HepG2 (cell line): ENCODE measurements around the gene EGR2. TPM values are rescaled to one million over a fixed set of nuclear protein-coding genes. Genes with fewer than 3 reads are reported as not detected.

Experiments used
- EP300 ChIP-seq, 3 experiments: sonication (generic) in 1 of 3; formaldehyde crosslinking in 1 of 3; IDR thresholded peaks; 2 replicates each; pipeline versions ENCODE4 v1.5.1 to v1.6.1; 2011 to 2020; ENCODE audit warnings: low read depth in 2 of 3, low read length in 2 of 3, borderline replicate concordance in 1 of 3, improper control_type of control experiment in 1 of 3, mild to moderate bottlenecking in 1 of 3, missing genetic modification reagents in 1 of 3, moderate library complexity in 1 of 3
- KMT2B ChIP-seq: IDR thresholded peaks from 2 replicates; pipeline ENCODE4 v1.6.1; 2016; ENCODE audit warnings: missing genetic modification reagents, missing compliant biosample characterization
- LCORL ChIP-seq, 2 experiments: fragments of 450-650 bp in 1 of 2; sonication (generic) in 1 of 2; formaldehyde crosslinking in 1 of 2; IDR thresholded peaks; 2 replicates each; pipeline versions ENCODE4 v1.5.0 to v1.6.1; 2017 to 2020; ENCODE audit warnings: antibody characterized with exemption in 1 of 2, missing genetic modification reagents in 1 of 2
- RFXANK ChIP-seq: IDR thresholded peaks from 2 replicates; pipeline ENCODE4 v1.6.1; 2016
- SRSF1 ChIP-seq: fragments of 200-400 bp; formaldehyde crosslinking; optimal IDR thresholded peaks from 2 replicates; pipeline ENCODE3; 2017; ENCODE audit warnings: mild to moderate bottlenecking, low read depth, low read length, moderate library complexity
- SRSF4 ChIP-seq: fragments of 200-400 bp; formaldehyde crosslinking; IDR thresholded peaks from one replicate; pipeline ENCODE4 v1.6.1; 2018; ENCODE audit warnings: mild to moderate bottlenecking, low read depth, low read length, moderate library complexity; ENCODE audit not compliant: poor library complexity, severe bottlenecking
- TRIM24 ChIP-seq: sonication (generic); formaldehyde crosslinking; IDR thresholded peaks from 2 replicates; pipeline ENCODE4 v1.8.0; 2022; ENCODE audit warnings: mild to moderate bottlenecking, missing genetic modification reagents
- ZMYM4 ChIP-seq: sonication (generic); formaldehyde crosslinking; IDR thresholded peaks from 2 replicates; pipeline ENCODE4 v1.8.1; 2023; ENCODE audit warnings: mild to moderate bottlenecking, missing genetic modification reagents
- ZNF383 ChIP-seq: sonication (generic); formaldehyde crosslinking; IDR thresholded peaks from 2 replicates; pipeline ENCODE4 v1.4.0; 2020; ENCODE audit warnings: missing genetic modification reagents, mild to moderate bottlenecking, borderline replicate concordance
- polyA plus RNA-seq, 8 experiments: library from polyadenylated mRNA; depleted of rRNA in 3 of 8; stranded (reverse) in 7 of 8; unstranded in 1 of 8; fragments of >200 nt; fragmentation: Illumina TruSeq in 4 of 8; extraction: Trizol in 4 of 8; gene quantifications; 2 replicates each; pipeline versions ENCODE4 v1.2.1 to v1.2.3, GENCODE V29; 2011 to 2016; ENCODE audit warnings: low read depth in 4 of 8, missing spikeins in 1 of 8, mixed read lengths in 1 of 8; ENCODE audit not compliant: insufficient read depth in 1 of 8
- total RNA-seq, 5 experiments: library from RNA; depleted of rRNA; stranded (reverse); fragments of >200 nt; fragmentation: Illumina TruSeq; extraction: Trizol; gene quantifications; 2 replicates each; pipeline ENCODE4 v1.2.3, GENCODE V29; 2016; ENCODE audit warnings: low read depth in 1 of 5
- TF ChIP-seq, protein P1 (sequence below): sonication (generic); formaldehyde crosslinking; IDR thresholded peaks from 2 replicates; pipeline ENCODE4 v1.4.0; 2020; ENCODE audit warnings: missing genetic modification reagents, borderline replicate concordance
- TF ChIP-seq, protein P2 (sequence below), 2 experiments: fragments of 450-650 bp in 1 of 2; sonication (generic) in 1 of 2; formaldehyde crosslinking in 1 of 2; IDR thresholded peaks; 2 replicates each; pipeline versions ENCODE4 v1.6.1 to v1.8.0; 2016 to 2022; ENCODE audit warnings: antibody characterized with exemption in 1 of 2, mild to moderate bottlenecking in 1 of 2, missing genetic modification reagents in 1 of 2
- TF ChIP-seq, protein P3 (sequence below): sonication (generic); formaldehyde crosslinking; IDR thresholded peaks from 2 replicates; pipeline ENCODE4 v1.5.0; 2020; ENCODE audit warnings: mild to moderate bottlenecking, missing genetic modification reagents

EGR2 gene
- total and polyA plus RNA-seq, 2 of the 13 experiments (the other 11 are each of a cell fraction or from before 2014, with no cell fraction given), result 0.11 to 0.15 TPM

DNA sequence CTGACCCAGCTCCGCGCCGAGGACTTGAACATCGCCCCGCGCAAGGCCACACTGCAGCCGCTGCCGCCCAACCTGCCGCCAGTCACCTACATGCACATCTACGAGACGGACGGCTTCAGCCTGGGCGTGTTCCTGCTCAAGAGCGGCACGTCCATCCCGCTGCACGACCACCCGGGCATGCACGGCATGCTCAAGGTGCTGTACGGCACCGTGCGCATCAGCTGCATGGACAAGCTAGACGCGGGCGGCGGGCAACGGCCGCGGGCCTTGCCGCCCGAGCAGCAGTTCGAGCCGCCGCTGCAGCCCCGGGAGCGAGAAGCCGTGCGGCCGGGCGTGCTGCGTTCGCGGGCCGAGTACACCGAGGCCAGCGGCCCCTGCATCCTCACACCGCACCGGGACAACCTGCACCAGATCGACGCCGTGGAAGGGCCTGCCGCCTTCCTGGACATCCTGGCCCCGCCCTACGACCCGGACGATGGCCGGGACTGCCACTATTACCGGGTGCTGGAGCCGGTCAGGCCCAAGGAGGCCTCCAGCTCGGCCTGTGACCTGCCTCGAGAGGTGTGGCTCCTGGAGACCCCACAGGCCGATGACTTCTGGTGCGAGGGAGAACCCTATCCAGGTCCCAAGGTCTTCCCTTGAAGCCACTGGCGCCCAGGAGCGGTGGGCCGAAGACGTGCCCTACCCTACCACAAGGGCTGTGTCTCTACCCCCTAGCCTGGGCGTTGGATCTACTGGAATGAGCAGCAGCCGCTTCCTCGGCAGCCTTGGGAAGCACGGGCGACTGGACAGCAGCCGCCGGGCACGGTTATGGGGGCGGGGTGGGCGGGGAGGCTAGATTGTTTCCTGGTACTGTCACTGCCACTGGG, 10.7 kb downstream of the EGR2 start (continued):
- TF ChIP-seq ZMYM4, result peak; percentile 26; the same call in 1 of the 2 replicates
- TF ChIP-seq, protein P1, sequence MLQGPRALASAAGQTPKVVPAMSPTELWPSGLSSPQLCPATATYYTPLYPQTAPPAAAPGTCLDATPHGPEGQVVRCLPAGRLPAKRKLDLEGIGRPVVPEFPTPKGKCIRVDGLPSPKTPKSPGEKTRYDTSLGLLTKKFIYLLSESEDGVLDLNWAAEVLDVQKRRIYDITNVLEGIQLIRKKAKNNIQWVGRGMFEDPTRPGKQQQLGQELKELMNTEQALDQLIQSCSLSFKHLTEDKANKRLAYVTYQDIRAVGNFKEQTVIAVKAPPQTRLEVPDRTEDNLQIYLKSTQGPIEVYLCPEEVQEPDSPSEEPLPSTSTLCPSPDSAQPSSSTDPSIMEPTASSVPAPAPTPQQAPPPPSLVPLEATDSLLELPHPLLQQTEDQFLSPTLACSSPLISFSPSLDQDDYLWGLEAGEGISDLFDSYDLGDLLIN (CRISPR knock-in tag), result peak; percentile 40; the same call in 1 of the 2 replicates
- no peak for TF ChIP-seq ZNF383
- no peak for TF ChIP-seq SRSF1
- TF ChIP-seq EP300 (IDR thresholded peaks at IDR 0.05; ENCODE audit: low read depth in 2 of 2, low read length in 2 of 2), result no peak
- no peak for TF ChIP-seq EP300 (CRISPR knock-in tag; IDR thresholded peaks at IDR 0.05; ENCODE audit: borderline replicate concordance)
- no peak for TF ChIP-seq LCORL (IDR thresholded peaks at IDR 0.05)
- TF ChIP-seq LCORL (CRISPR knock-in tag; IDR thresholded peaks at IDR 0.05), result no peak
- TF ChIP-seq TRIM24 (CRISPR knock-in tag), result no peak
- TF ChIP-seq, protein P2, sequence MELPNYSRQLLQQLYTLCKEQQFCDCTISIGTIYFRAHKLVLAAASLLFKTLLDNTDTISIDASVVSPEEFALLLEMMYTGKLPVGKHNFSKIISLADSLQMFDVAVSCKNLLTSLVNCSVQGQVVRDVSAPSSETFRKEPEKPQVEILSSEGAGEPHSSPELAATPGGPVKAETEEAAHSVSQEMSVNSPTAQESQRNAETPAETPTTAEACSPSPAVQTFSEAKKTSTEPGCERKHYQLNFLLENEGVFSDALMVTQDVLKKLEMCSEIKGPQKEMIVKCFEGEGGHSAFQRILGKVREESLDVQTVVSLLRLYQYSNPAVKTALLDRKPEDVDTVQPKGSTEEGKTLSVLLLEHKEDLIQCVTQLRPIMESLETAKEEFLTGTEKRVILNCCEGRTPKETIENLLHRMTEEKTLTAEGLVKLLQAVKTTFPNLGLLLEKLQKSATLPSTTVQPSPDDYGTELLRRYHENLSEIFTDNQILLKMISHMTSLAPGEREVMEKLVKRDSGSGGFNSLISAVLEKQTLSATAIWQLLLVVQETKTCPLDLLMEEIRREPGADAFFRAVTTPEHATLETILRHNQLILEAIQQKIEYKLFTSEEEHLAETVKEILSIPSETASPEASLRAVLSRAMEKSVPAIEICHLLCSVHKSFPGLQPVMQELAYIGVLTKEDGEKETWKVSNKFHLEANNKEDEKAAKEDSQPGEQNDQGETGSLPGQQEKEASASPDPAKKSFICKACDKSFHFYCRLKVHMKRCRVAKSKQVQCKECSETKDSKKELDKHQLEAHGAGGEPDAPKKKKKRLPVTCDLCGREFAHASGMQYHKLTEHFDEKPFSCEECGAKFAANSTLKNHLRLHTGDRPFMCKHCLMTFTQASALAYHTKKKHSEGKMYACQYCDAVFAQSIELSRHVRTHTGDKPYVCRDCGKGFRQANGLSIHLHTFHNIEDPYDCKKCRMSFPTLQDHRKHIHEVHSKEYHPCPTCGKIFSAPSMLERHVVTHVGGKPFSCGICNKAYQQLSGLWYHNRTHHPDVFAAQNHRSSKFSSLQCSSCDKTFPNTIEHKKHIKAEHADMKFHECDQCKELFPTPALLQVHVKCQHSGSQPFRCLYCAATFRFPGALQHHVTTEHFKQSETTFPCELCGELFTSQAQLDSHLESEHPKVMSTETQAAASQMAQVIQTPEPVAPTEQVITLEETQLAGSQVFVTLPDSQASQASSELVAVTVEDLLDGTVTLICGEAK (IDR thresholded peaks at IDR 0.05), result no peak
- TF ChIP-seq, protein P2 (CRISPR knock-in tag; IDR thresholded peaks at IDR 0.05), result no peak
- no peak for TF ChIP-seq SRSF4
- peak; percentile 24; the same call in 1 of the 2 replicates for TF ChIP-seq KMT2B (CRISPR knock-in tag)
- TF ChIP-seq, protein P3, sequence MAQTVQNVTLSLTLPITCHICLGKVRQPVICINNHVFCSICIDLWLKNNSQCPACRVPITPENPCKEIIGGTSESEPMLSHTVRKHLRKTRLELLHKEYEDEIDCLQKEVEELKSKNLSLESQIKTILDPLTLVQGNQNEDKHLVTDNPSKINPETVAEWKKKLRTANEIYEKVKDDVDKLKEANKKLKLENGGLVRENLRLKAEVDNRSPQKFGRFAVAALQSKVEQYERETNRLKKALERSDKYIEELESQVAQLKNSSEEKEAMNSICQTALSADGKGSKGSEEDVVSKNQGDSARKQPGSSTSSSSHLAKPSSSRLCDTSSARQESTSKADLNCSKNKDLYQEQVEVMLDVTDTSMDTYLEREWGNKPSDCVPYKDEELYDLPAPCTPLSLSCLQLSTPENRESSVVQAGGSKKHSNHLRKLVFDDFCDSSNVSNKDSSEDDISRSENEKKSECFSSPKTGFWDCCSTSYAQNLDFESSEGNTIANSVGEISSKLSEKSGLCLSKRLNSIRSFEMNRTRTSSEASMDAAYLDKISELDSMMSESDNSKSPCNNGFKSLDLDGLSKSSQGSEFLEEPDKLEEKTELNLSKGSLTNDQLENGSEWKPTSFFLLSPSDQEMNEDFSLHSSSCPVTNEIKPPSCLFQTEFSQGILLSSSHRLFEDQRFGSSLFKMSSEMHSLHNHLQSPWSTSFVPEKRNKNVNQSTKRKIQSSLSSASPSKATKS (CRISPR knock-in tag), result no peak
- TF ChIP-seq RFXANK (CRISPR knock-in tag), result no peak
